K562 (cell line): ENCODE results near the gene MARK2. TPM values are rescaled to one million over a fixed set of nuclear protein-coding genes. Genes with fewer than 3 reads are reported as not detected.

Experiments used
- BCLAF1 ChIP-seq, 2 experiments: fragments of 450-650 bp in 1 of 2; IDR thresholded peaks; 2 replicates each; pipeline ENCODE4 v1.6.1; 2011 to 2017; ENCODE audit warnings: low read depth in 2 of 2, antibody characterized with exemption in 1 of 2, borderline replicate concordance in 1 of 2, low read length in 1 of 2, mild to moderate bottlenecking in 1 of 2, mixed read lengths in 1 of 2; ENCODE audit not compliant: control insufficient read depth in 1 of 2
- NFE2 ChIP-seq: IDR thresholded peaks from 2 replicates; pipeline ENCODE4 v1.6.1; 2014; ENCODE audit warnings: antibody characterized with exemption, low read depth
- NR2C1 ChIP-seq, 2 experiments: fragments of 450-650 bp; IDR thresholded peaks; 2 replicates each; pipeline ENCODE4 v1.6.1; 2017; ENCODE audit warnings: mild to moderate bottlenecking in 2 of 2, antibody characterized with exemption in 1 of 2, inconsistent platforms in 1 of 2, missing compliant biosample characterization in 1 of 2, missing genetic modification characterization in 1 of 2
- RFX7 ChIP-seq: fragments of 250-450 bp; sonication (Bioruptor Pico); IDR thresholded peaks from 2 replicates; pipeline ENCODE4 v1.5.1; 2021; ENCODE audit warnings: mild to moderate bottlenecking
- RNF219 ChIP-seq: fragments of 250-450 bp; sonication (Bioruptor Pico); IDR thresholded peaks from 2 replicates; pipeline ENCODE4 v1.5.0; 2022; ENCODE audit warnings: mild to moderate bottlenecking
- RREB1 ChIP-seq: fragments of 250-450 bp; sonication (Bioruptor Pico); IDR thresholded peaks from 2 replicates; pipeline ENCODE4 v1.4.0; 2020
- THAP12 ChIP-seq: fragments of 250-450 bp; sonication (Bioruptor Pico); IDR thresholded peaks from 2 replicates; pipeline ENCODE4 v1.9.0; 2021; ENCODE audit warnings: mild to moderate bottlenecking, inconsistent platforms
- ZNF512 ChIP-seq: IDR thresholded peaks from 2 replicates; pipeline ENCODE4 v1.6.1; 2016; ENCODE audit warnings: missing genetic modification characterization, missing compliant biosample characterization
- ZNF699 ChIP-seq: fragments of 250-450 bp; sonication (Bioruptor Pico); IDR thresholded peaks from 2 replicates; pipeline ENCODE4 v1.8.0; 2021; ENCODE audit warnings: mild to moderate bottlenecking, moderate library complexity; ENCODE audit not compliant: insufficient replicate concordance
- polyA plus RNA-seq, 8 experiments: library from polyadenylated mRNA; depleted of rRNA in 4 of 8; stranded (reverse) in 5 of 8; unstranded in 3 of 8; fragments of >200 nt; fragmentation: Nextera tagmentation in 2 of 8; fragmentation: Illumina TruSeq in 1 of 8; extraction: Ambion mirVana in 2 of 8; extraction: Trizol in 1 of 8; gene quantifications; 2 replicates each; pipeline versions ENCODE4 v1.2.1 to v1.2.3, GENCODE V29; 2011 to 2014; ENCODE audit warnings: inconsistent platforms in 1 of 8, missing spikeins in 1 of 8
- total RNA-seq, 7 experiments: library from RNA; depleted of rRNA in 6 of 7; stranded (reverse); fragments of >200 nt in 6 of 7; fragmentation: Illumina TruSeq in 2 of 7; extraction: Trizol in 2 of 7; gene quantifications; 2 replicates each; pipeline versions ENCODE4 v1.2.1 to v1.2.3, GENCODE V29; 2011 to 2021; ENCODE audit warnings: low replicate concordance in 1 of 7

MARK2 gene
- total and polyA plus RNA-seq, 9 of the 15 experiments (the other 6 are each of a cell fraction or from before 2014, with no cell fraction given): 0.32 to 43.5 (median 15.1) TPM

GRCh38 chr11:63813563-63814382, 25.1 kb upstream of the MARK2 start (continued):
- no peak for TF ChIP-seq ZNF699 (CRISPR knock-in tag)
- TF ChIP-seq THAP12 (CRISPR knock-in tag): 0 out of 2 replicates have a peak, but pooled peaks have one; percentile 11
- TF ChIP-seq NFE2: no peak
- no peak for TF ChIP-seq ZNF512 (tag)
- TF ChIP-seq BCLAF1 (IDR thresholded peaks at IDR 0.05; ENCODE audit: borderline replicate concordance in 1 of 2, control insufficient read depth in 1 of 2, low read depth in 2 of 2, low read length in 1 of 2): no peak
- TF ChIP-seq RNF219 (CRISPR knock-in tag): no peak
- TF ChIP-seq NR2C1 (IDR thresholded peaks at IDR 0.05): no peak
- no peak for TF ChIP-seq NR2C1 (tag; IDR thresholded peaks at IDR 0.05)
- TF ChIP-seq RREB1 (CRISPR knock-in tag): no peak
- TF ChIP-seq RFX7 (CRISPR knock-in tag): no peak
